ENCODE measurements around the gene LIN7B. TPM values are rescaled to one million over a fixed set of nuclear protein-coding genes. Genes with fewer than 3 reads are reported as not detected.

The LIN7B gene
- total RNA-seq, 2 donors from 2014 or later: 19.8 TPM; not detected in 1

DNA sequence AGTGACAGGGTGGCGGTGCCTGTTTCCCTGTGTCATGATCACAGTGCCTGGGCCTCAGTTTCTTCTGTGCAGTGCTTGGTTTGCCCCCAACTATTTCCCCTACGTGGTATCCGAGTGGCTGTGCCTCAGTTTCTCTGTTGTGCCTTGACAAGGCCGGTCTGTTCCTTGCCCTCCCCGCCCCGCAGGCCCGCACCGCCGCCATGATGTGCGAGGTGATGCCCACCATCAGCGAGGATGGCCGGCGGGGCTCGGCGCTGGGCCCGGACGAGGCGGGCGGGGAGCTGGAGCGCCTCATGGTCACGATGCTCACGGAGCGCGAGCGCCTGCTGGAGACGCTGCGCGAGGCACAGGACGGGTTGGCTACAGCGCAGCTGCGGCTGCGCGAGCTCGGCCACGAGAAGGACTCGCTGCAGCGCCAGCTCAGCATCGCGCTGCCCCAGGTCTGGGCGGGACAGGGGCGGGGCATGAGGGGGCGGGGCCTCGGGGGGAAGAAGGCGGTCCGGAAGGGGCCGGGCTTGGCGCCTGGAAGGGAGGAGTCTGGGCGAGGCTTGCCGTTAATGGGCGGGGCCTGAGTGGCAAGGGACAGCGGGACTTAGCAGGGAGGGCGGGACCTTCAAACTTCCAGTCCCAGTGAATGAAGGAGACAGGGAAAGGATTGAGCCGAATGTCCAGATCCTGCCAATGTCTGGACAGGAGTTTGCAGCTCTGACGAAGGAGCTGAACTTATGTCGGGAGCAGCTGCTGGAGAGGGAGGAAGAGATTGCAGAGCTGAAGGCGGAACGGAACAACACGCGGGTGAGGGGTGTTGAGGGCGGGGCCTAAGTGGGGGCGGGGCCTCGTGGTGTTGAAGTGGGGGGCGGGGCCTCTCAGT lies 13.7 kb downstream of the LIN7B start:
- peak; percentile 83 for DNase-seq (ENCODE audit: low spot score)
- TF ChIP-seq, protein P1, sequence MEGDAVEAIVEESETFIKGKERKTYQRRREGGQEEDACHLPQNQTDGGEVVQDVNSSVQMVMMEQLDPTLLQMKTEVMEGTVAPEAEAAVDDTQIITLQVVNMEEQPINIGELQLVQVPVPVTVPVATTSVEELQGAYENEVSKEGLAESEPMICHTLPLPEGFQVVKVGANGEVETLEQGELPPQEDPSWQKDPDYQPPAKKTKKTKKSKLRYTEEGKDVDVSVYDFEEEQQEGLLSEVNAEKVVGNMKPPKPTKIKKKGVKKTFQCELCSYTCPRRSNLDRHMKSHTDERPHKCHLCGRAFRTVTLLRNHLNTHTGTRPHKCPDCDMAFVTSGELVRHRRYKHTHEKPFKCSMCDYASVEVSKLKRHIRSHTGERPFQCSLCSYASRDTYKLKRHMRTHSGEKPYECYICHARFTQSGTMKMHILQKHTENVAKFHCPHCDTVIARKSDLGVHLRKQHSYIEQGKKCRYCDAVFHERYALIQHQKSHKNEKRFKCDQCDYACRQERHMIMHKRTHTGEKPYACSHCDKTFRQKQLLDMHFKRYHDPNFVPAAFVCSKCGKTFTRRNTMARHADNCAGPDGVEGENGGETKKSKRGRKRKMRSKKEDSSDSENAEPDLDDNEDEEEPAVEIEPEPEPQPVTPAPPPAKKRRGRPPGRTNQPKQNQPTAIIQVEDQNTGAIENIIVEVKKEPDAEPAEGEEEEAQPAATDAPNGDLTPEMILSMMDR (IDR thresholded peaks at IDR 0.05): no peak

DNA sequence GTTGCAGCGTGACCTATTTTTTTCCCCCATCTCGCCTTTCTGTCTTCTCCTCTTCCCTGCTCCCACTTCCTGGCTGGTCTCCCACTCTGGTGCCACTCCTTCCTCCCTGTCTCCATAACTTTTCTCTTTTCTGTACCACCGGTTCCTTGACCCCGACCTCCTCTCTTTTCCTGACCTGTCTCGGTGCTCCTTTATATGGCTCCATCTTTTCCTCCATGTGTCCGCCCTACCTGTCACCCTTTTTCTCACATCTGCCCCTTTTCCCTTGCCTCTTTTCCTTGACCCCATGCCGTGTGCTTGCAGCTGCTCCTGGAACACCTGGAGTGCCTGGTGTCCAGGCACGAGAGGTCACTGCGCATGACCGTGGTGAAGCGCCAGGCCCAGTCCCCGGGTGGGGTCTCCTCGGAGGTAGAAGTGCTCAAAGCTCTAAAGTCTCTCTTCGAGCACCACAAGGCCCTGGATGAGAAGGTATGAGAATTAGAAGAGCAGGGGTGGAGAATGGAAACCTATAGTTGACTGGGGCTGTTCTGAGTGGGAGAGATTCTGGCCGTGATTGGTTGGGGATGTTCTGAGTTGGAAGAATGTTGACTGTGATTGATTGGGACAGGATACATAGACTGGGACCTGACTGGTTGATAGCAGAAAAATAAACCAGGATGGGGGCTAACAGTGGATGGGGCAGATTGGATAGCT lies 14.5 kb downstream of the LIN7B start:
- TF ChIP-seq, protein P1 (IDR thresholded peaks at IDR 0.05): no peak
- Histone ChIP-seq H3K9me3 (no peaks in the 10 kb centered on the region), H3K36me3 (no peaks in the 10 kb centered on the region), H3K27ac (no peak overlapping the region), H3K4me3 (peak overlapping the region; percentile 60), H3K27me3 (replicated peaks; ENCODE audit: insufficient read depth) (no peaks in the 10 kb centered on the region), H3K4me1 (ENCODE audit: control insufficient read depth in 1 of 2, low read depth in 2 of 2) (peaks cover 6 to 19% of the 10 kb centered on the region in 2 donors)
- no peak for DNase-seq (ENCODE audit: low spot score)
- ATAC-seq (ENCODE audit: insufficient number of reproducible peaks, low FRiP score, low read depth): no peak

More for the DNA sequence above, 13.7 kb downstream of the LIN7B start:
- H3K4me1 ChIP-seq (ENCODE audit: control insufficient read depth in 1 of 2, low read depth in 2 of 2): peaks cover 6 to 13% of the 10 kb centered on the region in 2 donors
- ATAC-seq (ENCODE audit: insufficient number of reproducible peaks, low FRiP score, low read depth): peak; percentile 92
- no peaks in the 10 kb centered on the region for H3K9me3 ChIP-seq
- no peaks in the 10 kb centered on the region for H3K36me3 ChIP-seq
- H3K4me3 ChIP-seq: peak overlapping the region; percentile 60
- H3K27ac ChIP-seq: peak overlapping the region in 1 of 2 donors; percentile 13
- no peaks in the 10 kb centered on the region for H3K27me3 ChIP-seq (replicated peaks; ENCODE audit: insufficient read depth)

DNA sequence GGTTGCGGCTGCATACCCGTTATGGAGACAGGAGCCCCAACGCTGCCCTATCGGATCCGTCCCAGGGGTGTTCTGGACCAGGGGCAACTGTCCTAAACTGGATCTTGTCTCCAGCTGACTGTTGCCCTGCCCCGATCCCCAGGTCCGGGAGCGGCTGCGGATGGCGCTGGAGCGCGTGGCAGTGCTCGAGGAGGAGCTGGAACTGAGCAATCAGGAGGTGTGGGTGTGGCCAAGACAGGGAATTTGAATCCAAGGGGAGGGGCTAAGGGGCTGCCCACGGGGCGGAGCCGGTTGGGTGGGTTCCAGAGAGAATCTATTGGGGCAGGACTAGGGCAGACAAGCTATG lies 15.0 kb downstream of the LIN7B start:
- Histone ChIP-seq H3K27me3 (replicated peaks; ENCODE audit: insufficient read depth) (no peaks in the 10 kb centered on the region), H3K4me1 (ENCODE audit: control insufficient read depth in 1 of 2, low read depth in 2 of 2) (peaks cover 6 to 24% of the 10 kb centered on the region in 2 donors), H3K9me3 (no peaks in the 10 kb centered on the region), H3K27ac (no peak overlapping the region), H3K36me3 (no peaks in the 10 kb centered on the region), H3K4me3 (no peak overlapping the region)
- ATAC-seq (ENCODE audit: insufficient number of reproducible peaks, low FRiP score, low read depth) (no peak), DNase-seq (ENCODE audit: low spot score) (no peak)
- TF ChIP-seq, protein P1 (IDR thresholded peaks at IDR 0.05): no peak

DNA sequence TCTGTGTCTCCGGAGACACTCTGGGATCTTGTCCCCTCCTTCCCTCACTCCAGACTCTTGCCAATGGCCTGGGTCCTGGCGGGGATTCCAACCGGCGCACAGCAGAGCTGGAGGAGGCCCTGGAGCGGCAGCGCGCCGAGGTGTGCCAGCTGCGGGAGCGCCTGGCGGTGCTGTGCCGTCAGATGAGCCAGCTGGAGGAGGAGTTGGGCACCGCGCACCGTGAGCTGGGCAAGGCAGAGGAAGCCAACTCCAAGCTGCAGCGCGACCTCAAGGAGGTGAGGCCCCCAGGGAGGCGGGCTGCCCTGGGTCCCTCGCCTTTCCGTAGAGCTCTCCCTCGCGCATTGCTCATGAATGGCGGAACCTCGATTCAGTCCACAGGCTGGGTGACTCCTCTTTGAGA lies 16.2 kb downstream of the LIN7B start:
- H3K4me3 ChIP-seq: no peak overlapping the region
- ATAC-seq (ENCODE audit: insufficient number of reproducible peaks, low FRiP score, low read depth): no peak
- TF ChIP-seq, protein P1 (IDR thresholded peaks at IDR 0.05): no peak
- no peaks in the 10 kb centered on the region for H3K27me3 ChIP-seq (replicated peaks; ENCODE audit: insufficient read depth)
- no peak overlapping the region for H3K27ac ChIP-seq
- DNase-seq (ENCODE audit: low spot score): no peak
- H3K9me3 ChIP-seq: no peaks in the 10 kb centered on the region
- no peaks in the 10 kb centered on the region for H3K36me3 ChIP-seq
- H3K4me1 ChIP-seq (ENCODE audit: control insufficient read depth in 1 of 2, low read depth in 2 of 2): peaks cover 6 to 26% of the 10 kb centered on the region in 2 donors

DNA sequence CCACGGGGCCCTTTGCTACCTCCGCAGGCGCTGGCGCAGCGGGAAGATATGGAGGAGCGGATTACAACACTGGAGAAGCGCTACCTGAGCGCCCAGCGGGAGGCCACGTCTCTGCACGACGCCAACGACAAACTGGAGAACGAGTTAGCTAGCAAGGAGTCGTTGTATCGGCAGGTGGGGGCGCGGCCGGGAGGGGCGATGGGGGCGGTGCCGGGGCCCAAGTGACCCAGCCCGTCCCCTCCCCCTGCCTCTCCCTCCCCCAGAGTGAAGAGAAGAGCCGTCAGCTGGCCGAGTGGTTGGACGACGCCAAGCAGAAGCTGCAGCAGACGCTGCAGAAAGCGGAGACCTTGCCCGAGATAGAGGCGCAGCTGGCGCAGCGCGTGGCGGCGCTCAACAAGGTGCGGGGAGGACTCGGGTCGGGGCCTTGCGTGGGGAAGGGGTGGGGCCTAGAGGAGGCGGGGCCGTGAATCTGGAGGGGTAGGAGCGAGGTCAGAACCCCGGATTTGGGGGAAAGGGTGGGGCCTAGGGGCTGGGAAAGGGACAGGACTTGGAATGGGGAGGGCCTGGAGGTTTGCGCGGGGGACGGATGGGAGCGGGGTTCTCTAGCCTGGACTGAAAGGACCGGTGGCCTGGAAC lies 18.9 kb downstream of the LIN7B start:
- no peaks in the 10 kb centered on the region for H3K9me3 ChIP-seq
- H3K36me3 ChIP-seq: no peaks in the 10 kb centered on the region
- ATAC-seq (ENCODE audit: insufficient number of reproducible peaks, low FRiP score, low read depth): no peak
- peak overlapping the region; percentile 52 for H3K4me3 ChIP-seq
- no peak overlapping the region for H3K27ac ChIP-seq
- H3K27me3 ChIP-seq (replicated peaks; ENCODE audit: insufficient read depth): no peaks in the 10 kb centered on the region
- TF ChIP-seq, protein P1 (IDR thresholded peaks at IDR 0.05): no peak
- H3K4me1 ChIP-seq (ENCODE audit: control insufficient read depth in 1 of 2, low read depth in 2 of 2): peaks cover 6 to 21% of the 10 kb centered on the region in 2 donors
- no peak for DNase-seq (ENCODE audit: low spot score)

All from thoracic aorta (tissue), 2 donors.